ENCODE results near the gene KCNJ5.

Gene KCNJ5

GRCh38 chr11:128884703-128885338, 6.3 kb upstream of the KCNJ5 start:
- H3K27ac ChIP-seq (ENCODE audit: low read depth in 2 of 2, low read length in 2 of 2), result no peak overlapping the region

DNA sequence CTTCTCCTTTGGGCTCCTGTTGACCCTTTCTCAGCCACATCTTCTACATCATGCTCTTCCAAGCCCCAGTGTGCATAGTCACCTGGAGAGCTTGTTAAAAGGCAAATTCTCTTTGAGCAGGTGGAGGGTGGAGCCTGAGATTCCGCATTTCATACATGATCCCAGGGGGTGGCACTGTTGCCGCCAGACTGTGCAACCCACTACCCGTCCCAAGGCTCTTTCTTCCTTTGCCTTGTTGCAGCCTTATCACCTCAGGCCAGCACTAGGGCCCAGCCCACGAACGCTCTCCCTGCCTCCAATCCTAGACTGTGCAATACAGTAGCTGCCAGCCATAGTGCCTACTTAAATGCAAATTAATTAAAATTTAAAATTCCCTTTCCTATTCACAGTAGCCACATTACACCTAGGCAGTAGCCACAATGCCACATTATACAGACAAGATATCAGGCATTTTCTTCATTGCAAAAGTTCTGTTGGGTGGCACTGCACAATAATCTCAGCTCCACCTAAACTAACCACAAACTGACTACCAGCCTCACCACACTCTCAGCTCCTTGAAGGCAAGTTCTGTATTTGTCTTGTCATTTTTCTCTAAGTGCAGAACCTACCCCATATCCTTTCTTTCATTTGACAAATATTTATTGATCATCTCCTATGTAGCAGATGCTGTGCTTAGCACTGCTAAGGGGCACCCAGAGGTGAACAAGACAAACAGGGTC, 4.6 kb upstream of the KCNJ5 start:
- no peak overlapping the region for H3K9ac ChIP-seq (ENCODE audit: low read depth in 1 of 2, low read length in 2 of 2)
- H3K27ac ChIP-seq (ENCODE audit: low read depth in 2 of 2, low read length in 2 of 2), result no peak overlapping the region
- peaks cover 6 to 7% of the 10 kb centered on the region in 2 donors for H3K4me1 ChIP-seq (ENCODE audit: control insufficient read depth in 2 of 2, insufficient read depth in 2 of 2, low read length in 2 of 2)
- H3K9me3 ChIP-seq (ENCODE audit: control insufficient read depth in 2 of 2, low read length in 2 of 2), result no peaks in the 10 kb centered on the region
- H3K36me3 ChIP-seq (ENCODE audit: control insufficient read depth in 2 of 2, insufficient read depth in 2 of 2, low read length in 2 of 2), result no peaks in the 10 kb centered on the region
- H3K4me3 ChIP-seq (ENCODE audit: low read length in 2 of 2), result no peak overlapping the region
- H3K27me3 ChIP-seq (ENCODE audit: control insufficient read depth in 2 of 2, insufficient read depth in 2 of 2, low read length in 2 of 2), result peaks cover 14 to 24% of the 10 kb centered on the region in 2 donors

More at GRCh38 chr11:128884703-128885338, 6.3 kb upstream of the KCNJ5 start:
- H3K4me1 ChIP-seq (ENCODE audit: control insufficient read depth in 2 of 2, insufficient read depth in 2 of 2, low read length in 2 of 2), result no peaks in the 10 kb centered on the region
- no peaks in the 10 kb centered on the region for H3K36me3 ChIP-seq (ENCODE audit: control insufficient read depth in 2 of 2, insufficient read depth in 2 of 2, low read length in 2 of 2)
- H3K27me3 ChIP-seq (ENCODE audit: control insufficient read depth in 2 of 2, insufficient read depth in 2 of 2, low read length in 2 of 2), result peaks cover 10 to 16% of the 10 kb centered on the region in 2 donors
- no peaks in the 10 kb centered on the region for H3K9me3 ChIP-seq (ENCODE audit: control insufficient read depth in 2 of 2, low read length in 2 of 2)
- H3K9ac ChIP-seq (ENCODE audit: low read depth in 1 of 2, low read length in 2 of 2), result no peak overlapping the region
- no peak overlapping the region for H3K4me3 ChIP-seq (ENCODE audit: low read length in 2 of 2)

- Histone ChIP-seq H3K27ac (ENCODE audit: low read depth in 2 of 2, low read length in 2 of 2) (no peak overlapping the region), H3K4me1 (ENCODE audit: control insufficient read depth in 2 of 2, insufficient read depth in 2 of 2, low read length in 2 of 2) (peaks cover 6 to 7% of the 10 kb centered on the region in 2 donors), H3K4me3 (ENCODE audit: low read length in 2 of 2) (no peak overlapping the region), H3K27me3 (ENCODE audit: control insufficient read depth in 2 of 2, insufficient read depth in 2 of 2, low read length in 2 of 2) (peaks cover 14 to 22% of the 10 kb centered on the region in 2 donors), H3K36me3 (ENCODE audit: control insufficient read depth in 2 of 2, insufficient read depth in 2 of 2, low read length in 2 of 2) (no peaks in the 10 kb centered on the region), H3K9ac (ENCODE audit: low read depth in 1 of 2, low read length in 2 of 2) (no peak overlapping the region), H3K9me3 (ENCODE audit: control insufficient read depth in 2 of 2, low read length in 2 of 2) (no peaks in the 10 kb centered on the region)
Measured at GRCh38 chr11:128888034-128888985, 2.8 kb upstream of the KCNJ5 start.

DNA sequence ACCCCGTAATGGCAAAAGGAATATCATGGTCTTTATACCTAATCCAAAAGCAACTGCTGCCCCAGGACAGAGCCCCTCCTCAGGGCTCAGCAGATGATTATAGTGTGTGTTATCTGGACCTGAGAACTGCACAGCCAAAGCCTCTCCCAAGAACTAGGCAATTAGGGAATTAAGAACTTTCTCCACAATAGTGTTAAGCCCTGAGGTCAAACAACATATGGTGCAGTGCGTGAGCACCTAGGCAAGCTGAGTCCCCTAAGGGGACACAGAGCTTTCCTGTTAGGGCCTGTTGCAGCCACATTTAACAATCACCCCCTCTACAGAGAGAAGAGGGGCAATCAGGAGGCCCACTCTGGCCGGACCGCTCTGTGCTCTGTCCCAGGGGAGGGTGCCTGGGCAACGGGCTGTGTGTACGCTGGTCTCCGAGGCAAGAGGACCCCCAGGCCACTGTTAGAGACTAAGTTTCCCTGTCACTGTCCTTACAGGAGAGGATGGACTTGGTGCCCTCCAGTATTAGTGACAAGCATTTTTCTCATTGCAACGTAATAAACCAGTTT, 1.4 kb upstream of the KCNJ5 start:
- Histone ChIP-seq H3K36me3 (ENCODE audit: control insufficient read depth in 2 of 2, insufficient read depth in 2 of 2, low read length in 2 of 2) (no peaks in the 10 kb centered on the region), H3K27me3 (ENCODE audit: control insufficient read depth in 2 of 2, insufficient read depth in 2 of 2, low read length in 2 of 2) (peaks cover 14 to 20% of the 10 kb centered on the region in 2 donors), H3K4me3 (ENCODE audit: low read length in 2 of 2) (no peak overlapping the region), H3K4me1 (ENCODE audit: control insufficient read depth in 2 of 2, insufficient read depth in 2 of 2, low read length in 2 of 2) (peaks cover 9 to 14% of the 10 kb centered on the region in 2 donors), H3K27ac (ENCODE audit: low read depth in 2 of 2, low read length in 2 of 2) (no peak overlapping the region), H3K9me3 (ENCODE audit: control insufficient read depth in 2 of 2, low read length in 2 of 2) (no peaks in the 10 kb centered on the region), H3K9ac (ENCODE audit: low read depth in 1 of 2, low read length in 2 of 2) (no peak overlapping the region)

GRCh38 chr11:128890216-128890542, 977 bp upstream of the KCNJ5 start:
- Histone ChIP-seq H3K27me3 (ENCODE audit: control insufficient read depth in 2 of 2, insufficient read depth in 2 of 2, low read length in 2 of 2) (peaks cover 14 to 20% of the 10 kb centered on the region in 2 donors), H3K9ac (ENCODE audit: low read depth in 1 of 2, low read length in 2 of 2) (no peak overlapping the region), H3K4me1 (ENCODE audit: control insufficient read depth in 2 of 2, insufficient read depth in 2 of 2, low read length in 2 of 2) (peaks cover 10 to 17% of the 10 kb centered on the region in 2 donors), H3K27ac (ENCODE audit: low read depth in 2 of 2, low read length in 2 of 2) (no peak overlapping the region), H3K9me3 (ENCODE audit: control insufficient read depth in 2 of 2, low read length in 2 of 2) (no peaks in the 10 kb centered on the region), H3K36me3 (ENCODE audit: control insufficient read depth in 2 of 2, insufficient read depth in 2 of 2, low read length in 2 of 2) (no peaks in the 10 kb centered on the region), H3K4me3 (ENCODE audit: low read length in 2 of 2) (peak overlapping the region; percentile 13 to 60)

GRCh38 chr11:128891913-128892398, 800 bp downstream of the KCNJ5 start:
- Histone ChIP-seq H3K27me3 (ENCODE audit: control insufficient read depth in 2 of 2, insufficient read depth in 2 of 2, low read length in 2 of 2) (peaks cover 14 to 20% of the 10 kb centered on the region in 2 donors), H3K4me1 (ENCODE audit: control insufficient read depth in 2 of 2, insufficient read depth in 2 of 2, low read length in 2 of 2) (peaks cover 10 to 17% of the 10 kb centered on the region in 2 donors), H3K9ac (ENCODE audit: low read depth in 1 of 2, low read length in 2 of 2) (peak overlapping the region in 1 of 2 donors; percentile 10), H3K9me3 (ENCODE audit: control insufficient read depth in 2 of 2, low read length in 2 of 2) (no peaks in the 10 kb centered on the region), H3K4me3 (ENCODE audit: low read length in 2 of 2) (no peak overlapping the region), H3K36me3 (ENCODE audit: control insufficient read depth in 2 of 2, insufficient read depth in 2 of 2, low read length in 2 of 2) (no peaks in the 10 kb centered on the region), H3K27ac (ENCODE audit: low read depth in 2 of 2, low read length in 2 of 2) (no peak overlapping the region)

GRCh38 chr11:128892866-128893565, 1.9 kb downstream of the KCNJ5 start:
- H3K9ac ChIP-seq (ENCODE audit: low read depth in 1 of 2, low read length in 2 of 2), result no peak overlapping the region
- peaks cover 10 to 17% of the 10 kb centered on the region in 2 donors for H3K4me1 ChIP-seq (ENCODE audit: control insufficient read depth in 2 of 2, insufficient read depth in 2 of 2, low read length in 2 of 2)
- no peaks in the 10 kb centered on the region for H3K9me3 ChIP-seq (ENCODE audit: control insufficient read depth in 2 of 2, low read length in 2 of 2)
- peaks cover 12 to 20% of the 10 kb centered on the region in 2 donors for H3K27me3 ChIP-seq (ENCODE audit: control insufficient read depth in 2 of 2, insufficient read depth in 2 of 2, low read length in 2 of 2)
- H3K36me3 ChIP-seq (ENCODE audit: control insufficient read depth in 2 of 2, insufficient read depth in 2 of 2, low read length in 2 of 2), result no peaks in the 10 kb centered on the region
- no peak overlapping the region for H3K4me3 ChIP-seq (ENCODE audit: low read length in 2 of 2)
- H3K27ac ChIP-seq (ENCODE audit: low read depth in 2 of 2, low read length in 2 of 2), result no peak overlapping the region

DNA sequence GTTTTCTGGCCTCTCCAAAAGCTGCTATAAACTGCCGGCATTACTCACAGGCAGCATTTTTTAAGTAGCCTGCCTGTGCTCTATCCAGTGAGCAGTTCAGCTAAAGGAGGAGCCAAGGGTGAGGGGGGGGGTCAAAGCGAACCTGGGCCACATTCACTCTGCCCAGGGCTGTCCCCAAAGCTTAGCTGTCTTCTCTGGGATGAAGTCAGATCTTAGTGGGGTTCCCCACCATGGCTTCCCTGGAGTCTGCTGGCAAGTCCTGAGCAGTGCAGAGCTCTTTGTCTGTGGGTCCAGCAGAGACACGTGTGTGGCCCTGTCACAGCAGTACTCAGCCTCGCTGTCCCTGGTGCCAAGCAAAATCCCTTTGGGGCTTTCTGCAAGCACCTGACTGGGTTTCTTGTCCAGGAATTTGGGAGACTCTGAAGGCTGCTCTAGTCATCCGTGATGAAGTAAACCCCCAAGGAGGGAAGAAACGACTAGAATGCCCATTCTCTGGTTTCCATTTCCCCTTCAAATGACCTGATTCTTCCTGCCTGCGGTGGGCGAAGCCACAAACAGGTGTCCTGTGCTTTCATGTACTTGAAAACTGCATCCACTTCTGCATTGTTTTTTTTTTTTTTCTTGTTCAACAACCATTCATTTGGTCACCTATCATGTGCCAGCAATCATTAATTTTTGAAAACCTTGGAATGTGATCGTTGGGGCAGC, 2.6 kb downstream of the KCNJ5 start:
- Histone ChIP-seq H3K36me3 (ENCODE audit: control insufficient read depth in 2 of 2, insufficient read depth in 2 of 2, low read length in 2 of 2) (no peaks in the 10 kb centered on the region), H3K27me3 (ENCODE audit: control insufficient read depth in 2 of 2, insufficient read depth in 2 of 2, low read length in 2 of 2) (peaks cover 10 to 15% of the 10 kb centered on the region in 2 donors), H3K4me1 (ENCODE audit: control insufficient read depth in 2 of 2, insufficient read depth in 2 of 2, low read length in 2 of 2) (peaks cover 10 to 17% of the 10 kb centered on the region in 2 donors), H3K4me3 (ENCODE audit: low read length in 2 of 2) (no peak overlapping the region), H3K9ac (ENCODE audit: low read depth in 1 of 2, low read length in 2 of 2) (no peak overlapping the region), H3K27ac (ENCODE audit: low read depth in 2 of 2, low read length in 2 of 2) (no peak overlapping the region), H3K9me3 (ENCODE audit: control insufficient read depth in 2 of 2, low read length in 2 of 2) (no peaks in the 10 kb centered on the region)

DNA sequence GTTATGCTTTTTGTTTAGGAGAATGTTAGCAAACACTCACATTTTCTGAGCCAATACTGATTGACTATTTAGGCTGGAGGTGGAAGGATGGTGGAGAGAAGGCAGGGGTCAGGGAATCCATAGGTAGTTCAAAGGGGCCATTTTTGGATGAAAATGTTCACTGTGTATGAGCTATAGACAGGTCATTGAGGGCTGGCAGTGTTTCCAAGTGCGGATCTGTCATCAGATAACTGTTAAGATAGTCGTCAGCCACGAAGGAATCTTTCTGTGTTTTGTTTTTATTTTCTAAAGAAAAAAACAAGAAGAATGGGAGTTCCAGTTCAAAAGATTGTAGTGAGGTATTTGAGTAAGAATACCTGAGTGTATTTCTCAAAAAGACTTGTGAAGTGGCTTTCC, 3.1 kb downstream of the KCNJ5 start:
- H3K27ac ChIP-seq (ENCODE audit: low read depth in 2 of 2, low read length in 2 of 2), result no peak overlapping the region

More for the DNA sequence above, 3.1 kb downstream of the KCNJ5 start:
- Histone ChIP-seq H3K36me3 (ENCODE audit: control insufficient read depth in 2 of 2, insufficient read depth in 2 of 2, low read length in 2 of 2) (no peaks in the 10 kb centered on the region), H3K27me3 (ENCODE audit: control insufficient read depth in 2 of 2, insufficient read depth in 2 of 2, low read length in 2 of 2) (peaks cover 10 to 13% of the 10 kb centered on the region in 2 donors), H3K9ac (ENCODE audit: low read depth in 1 of 2, low read length in 2 of 2) (no peak overlapping the region), H3K9me3 (ENCODE audit: control insufficient read depth in 2 of 2, low read length in 2 of 2) (no peaks in the 10 kb centered on the region), H3K4me3 (ENCODE audit: low read length in 2 of 2) (no peak overlapping the region), H3K4me1 (ENCODE audit: control insufficient read depth in 2 of 2, insufficient read depth in 2 of 2, low read length in 2 of 2) (peaks cover 10 to 17% of the 10 kb centered on the region in 2 donors)
